Neural progenitor cell (in vitro differentiated cells): Measurements from ENCODE around the gene OR1L1. TPM values are rescaled to one million over a fixed set of nuclear protein-coding genes. Genes with fewer than 3 reads are reported as not detected.

Experiments used
- DNase-seq: peaks from one replicate; pipeline ENCODE4 v3.0.0-alpha.2; 2016; ENCODE audit warnings: low spot score
- H2AFZ ChIP-seq: fragments of 200-600 bp; sonication (generic); replicated peaks from 2 replicates; pipeline ENCODE4 v1.6.1; 2016; ENCODE audit warnings: antibody characterized with exemption
- H3F3A ChIP-seq: fragments of 200-600 bp; sonication (generic); 2 replicates; pipeline ENCODE4 v1.6.1; 2016; ENCODE audit warnings: antibody characterized with exemption, low read depth
- H3K27ac ChIP-seq: fragments of 200-600 bp; sonication (generic); 2 replicates; pipeline ENCODE4 v1.5.1; 2016; ENCODE audit warnings: mild to moderate bottlenecking
- H3K27me3 ChIP-seq: fragments of 200-600 bp; sonication (generic); 2 replicates; pipeline ENCODE4 v1.6.1; 2016; ENCODE audit warnings: mild to moderate bottlenecking, moderate library complexity
- H3K36me3 ChIP-seq: fragments of 200-600 bp; sonication (generic); 2 replicates; pipeline ENCODE4 v1.5.1; 2016
- H3K4me1 ChIP-seq: fragments of 200-600 bp; sonication (generic); 2 replicates; pipeline ENCODE4 v1.6.1; 2016; ENCODE audit warnings: mixed run types
- H3K4me2 ChIP-seq: fragments of 200-600 bp; sonication (generic); 2 replicates; pipeline ENCODE4 v1.6.1; 2016
- H3K4me3 ChIP-seq: fragments of 200-600 bp; sonication (generic); 2 replicates; pipeline ENCODE4 v1.5.1; 2016
- H3K79me2 ChIP-seq: fragments of 200-600 bp; sonication (generic); 2 replicates; pipeline ENCODE4 v1.6.1; 2016; ENCODE audit warnings: low read depth
- H3K9ac ChIP-seq: fragments of 200-600 bp; sonication (generic); 2 replicates; pipeline ENCODE4 v1.6.1; 2016
- H3K9me3 ChIP-seq: fragments of 200-600 bp; sonication (generic); 2 replicates; pipeline ENCODE4 v1.5.1; 2016; ENCODE audit warnings: low read depth
- H4K20me1 ChIP-seq: fragments of 200-600 bp; sonication (generic); 2 replicates; pipeline ENCODE4 v1.6.1; 2016; ENCODE audit warnings: low read depth
- H3K27ac Mint-ChIP-seq: 3 replicates; pipeline ENCODE4 v1.8.0; 2021; ENCODE audit warnings: mixed read lengths
- H3K27me3 Mint-ChIP-seq: 2 replicates; pipeline ENCODE4 v1.8.0; 2022; ENCODE audit warnings: low read depth, mild to moderate bottlenecking, inconsistent platforms, moderate library complexity, mixed read lengths; ENCODE audit not compliant: insufficient read depth
- H3K36me3 Mint-ChIP-seq: 3 replicates; pipeline ENCODE4 v1.8.0; 2021; ENCODE audit warnings: mixed read lengths
- H3K4me1 Mint-ChIP-seq: 3 replicates; pipeline ENCODE4 v1.8.0; 2021; ENCODE audit warnings: mixed read lengths
- H3K4me3 Mint-ChIP-seq: 3 replicates; pipeline ENCODE4 v1.8.0; 2021; ENCODE audit warnings: mild to moderate bottlenecking, moderate library complexity, mixed read lengths
- H3K9me3 Mint-ChIP-seq: 3 replicates; pipeline ENCODE4 v1.8.0; 2020; ENCODE audit warnings: mixed read lengths
- EZH2 ChIP-seq: fragments of 200-600 bp; sonication (generic); IDR thresholded peaks from 2 replicates; pipeline ENCODE4 v1.6.1; 2017; ENCODE audit warnings: antibody characterized with exemption, mild to moderate bottlenecking, moderate library complexity
- EZH2phosphoT487 ChIP-seq: fragments of 200-600 bp; sonication (generic); IDR thresholded peaks from 2 replicates; pipeline ENCODE4 v1.6.1; 2017; ENCODE audit warnings: antibody characterized with exemption
- total RNA-seq: library from RNA; depleted of rRNA; stranded (reverse); fragments of >200 nt; gene quantifications from 2 replicates; pipeline ENCODE4 v1.2.3, GENCODE V29; 2015; ENCODE audit warnings: low replicate concordance
- TF ChIP-seq, protein P1 (sequence below): fragments of 200-600 bp; sonication (generic); IDR thresholded peaks from 2 replicates; pipeline ENCODE4 v1.5.1; 2017; ENCODE audit warnings: antibody characterized with exemption, mild to moderate bottlenecking

The OR1L1 gene
- total RNA-seq, 1 donor from 2014 or later: not detected

DNA sequence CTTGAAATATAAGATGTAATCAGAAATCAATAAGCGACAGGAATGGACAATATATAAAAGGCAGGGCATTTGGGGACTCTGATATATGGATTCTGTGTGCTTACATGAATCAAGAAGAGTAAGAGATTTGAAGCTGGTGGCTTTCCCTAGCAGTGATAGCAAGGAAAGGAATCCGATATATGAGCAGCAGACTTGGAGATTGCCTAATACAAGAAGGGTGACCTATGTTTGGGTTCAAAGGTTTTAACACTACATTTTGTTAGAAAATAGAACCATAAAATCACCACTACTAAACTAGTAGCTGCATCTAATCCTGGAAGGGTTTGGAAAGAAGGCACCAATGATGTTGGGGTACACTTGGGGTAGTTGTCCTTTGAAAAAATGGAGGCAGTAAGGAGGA is 11.0 kb downstream of the OR1L1 start:
- Mint-ChIP-seq H3K4me1 (no peaks in the 10 kb centered on the region), H3K27me3 (peaks cover 10% of the 10 kb centered on the region), H3K4me3 (no peak overlapping the region), H3K36me3 (no peaks in the 10 kb centered on the region), H3K9me3 (peaks cover 2% of the 10 kb centered on the region), H3K27ac (no peak overlapping the region)
- H3K9ac ChIP-seq: no peak overlapping the region
- H3K27ac ChIP-seq: no peak overlapping the region
- H3K79me2 ChIP-seq: no peaks in the 10 kb centered on the region
- no peaks in the 10 kb centered on the region for H3K27me3 ChIP-seq
- TF ChIP-seq, protein P1, sequence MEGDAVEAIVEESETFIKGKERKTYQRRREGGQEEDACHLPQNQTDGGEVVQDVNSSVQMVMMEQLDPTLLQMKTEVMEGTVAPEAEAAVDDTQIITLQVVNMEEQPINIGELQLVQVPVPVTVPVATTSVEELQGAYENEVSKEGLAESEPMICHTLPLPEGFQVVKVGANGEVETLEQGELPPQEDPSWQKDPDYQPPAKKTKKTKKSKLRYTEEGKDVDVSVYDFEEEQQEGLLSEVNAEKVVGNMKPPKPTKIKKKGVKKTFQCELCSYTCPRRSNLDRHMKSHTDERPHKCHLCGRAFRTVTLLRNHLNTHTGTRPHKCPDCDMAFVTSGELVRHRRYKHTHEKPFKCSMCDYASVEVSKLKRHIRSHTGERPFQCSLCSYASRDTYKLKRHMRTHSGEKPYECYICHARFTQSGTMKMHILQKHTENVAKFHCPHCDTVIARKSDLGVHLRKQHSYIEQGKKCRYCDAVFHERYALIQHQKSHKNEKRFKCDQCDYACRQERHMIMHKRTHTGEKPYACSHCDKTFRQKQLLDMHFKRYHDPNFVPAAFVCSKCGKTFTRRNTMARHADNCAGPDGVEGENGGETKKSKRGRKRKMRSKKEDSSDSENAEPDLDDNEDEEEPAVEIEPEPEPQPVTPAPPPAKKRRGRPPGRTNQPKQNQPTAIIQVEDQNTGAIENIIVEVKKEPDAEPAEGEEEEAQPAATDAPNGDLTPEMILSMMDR: no peak
- TF ChIP-seq EZH2phosphoT487: no peak
- TF ChIP-seq EZH2: no peak
- no peaks in the 10 kb centered on the region for H3K36me3 ChIP-seq
- H3K9me3 ChIP-seq: peaks cover 2% of the 10 kb centered on the region
- H3K4me1 ChIP-seq: no peaks in the 10 kb centered on the region
- no peak overlapping the region for H3K4me3 ChIP-seq
- no peaks in the 10 kb centered on the region for H4K20me1 ChIP-seq
- H3F3A ChIP-seq: no peaks in the 10 kb centered on the region
- DNase-seq: no peak
- H3K4me2 ChIP-seq: no peak overlapping the region
- no peak overlapping the region for H2AFZ ChIP-seq

DNA sequence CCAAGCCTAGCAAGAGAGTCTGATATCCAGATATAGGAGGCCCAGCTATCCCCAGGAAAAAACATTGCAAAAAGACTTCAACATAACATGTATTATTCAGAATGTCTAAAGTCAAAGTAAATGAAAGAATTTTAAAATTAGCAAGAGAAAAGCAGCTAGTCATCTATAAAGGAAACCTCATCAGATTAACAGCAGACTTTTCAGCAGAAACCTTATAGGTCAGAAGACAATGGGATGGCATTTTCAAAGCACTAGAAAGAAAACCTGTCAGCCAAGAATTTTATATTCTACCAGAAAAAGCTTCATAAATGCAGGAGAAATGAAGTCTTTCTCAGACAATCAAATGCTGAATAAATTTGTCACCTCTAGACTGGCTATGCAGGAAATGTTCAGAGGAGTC is 23.3 kb downstream of the OR1L1 start:
- Histone ChIP-seq H3K9me3 (peaks cover 19% of the 10 kb centered on the region), H3K4me1 (no peaks in the 10 kb centered on the region), H3K4me2 (no peak overlapping the region), H3K9ac (no peak overlapping the region), H2AFZ (no peak overlapping the region), H3K27me3 (no peaks in the 10 kb centered on the region), H3K4me3 (no peak overlapping the region), H3K36me3 (no peaks in the 10 kb centered on the region), H3K79me2 (no peaks in the 10 kb centered on the region), H4K20me1 (no peaks in the 10 kb centered on the region), H3K27ac (no peak overlapping the region), H3F3A (no peaks in the 10 kb centered on the region)
- DNase-seq: no peak
- TF ChIP-seq EZH2 (no peak), EZH2phosphoT487 (no peak)
- TF ChIP-seq, protein P1: no peak
- Mint-ChIP-seq H3K4me3 (no peak overlapping the region), H3K36me3 (no peaks in the 10 kb centered on the region), H3K4me1 (no peaks in the 10 kb centered on the region), H3K27me3 (peaks cover 3% of the 10 kb centered on the region), H3K27ac (no peak overlapping the region), H3K9me3 (peaks cover 9% of the 10 kb centered on the region)

DNA sequence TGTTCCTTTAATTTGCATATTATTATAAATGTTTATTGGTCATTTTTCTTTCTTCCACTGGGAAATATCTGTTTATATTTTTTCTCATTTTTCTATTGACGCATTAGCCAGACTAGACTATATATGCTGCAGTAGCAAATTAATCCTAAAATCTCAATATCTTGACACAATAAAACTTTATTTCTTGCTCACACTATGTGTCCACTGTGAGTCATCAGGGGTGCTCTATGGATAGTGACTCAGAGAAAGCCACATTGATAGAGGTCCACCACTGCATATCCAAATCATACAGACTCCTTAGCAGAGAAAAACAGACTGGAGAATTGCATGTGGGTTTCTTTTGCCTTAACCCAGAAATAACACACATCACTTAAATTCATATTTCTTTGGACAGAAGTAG is 34.2 kb downstream of the OR1L1 start:
- Histone ChIP-seq H3F3A (no peaks in the 10 kb centered on the region), H3K27ac (no peak overlapping the region), H3K9me3 (peaks cover 7% of the 10 kb centered on the region), H3K36me3 (no peaks in the 10 kb centered on the region), H3K4me3 (no peak overlapping the region), H3K27me3 (no peaks in the 10 kb centered on the region), H2AFZ (no peak overlapping the region), H3K4me1 (no peaks in the 10 kb centered on the region), H3K4me2 (no peak overlapping the region), H4K20me1 (no peaks in the 10 kb centered on the region), H3K9ac (no peak overlapping the region), H3K79me2 (no peaks in the 10 kb centered on the region)
- Mint-ChIP-seq H3K9me3 (no peaks in the 10 kb centered on the region), H3K4me1 (no peaks in the 10 kb centered on the region), H3K27ac (no peak overlapping the region), H3K36me3 (no peaks in the 10 kb centered on the region), H3K4me3 (no peak overlapping the region), H3K27me3 (peaks cover 2% of the 10 kb centered on the region)
- TF ChIP-seq EZH2phosphoT487: no peak
- no peak for TF ChIP-seq EZH2
- TF ChIP-seq, protein P1: no peak
- no peak for DNase-seq

Other genes starting within 250 kb of the OR1L1 start
- gene OR1J1, start 183.8 kb upstream of the OR1L1 start, total RNA-seq: not detected in 2 replicates
- not detected in 2 replicates for gene OR1J2, start 150.9 kb upstream of the OR1L1 start, total RNA-seq
- not detected in 2 replicates for gene OR1J4, start 142.6 kb upstream of the OR1L1 start, total RNA-seq
- gene OR1N1, start 134.4 kb upstream of the OR1L1 start, total RNA-seq: not detected in 2 replicates
- gene OR1N2, start 108.6 kb upstream of the OR1L1 start, total RNA-seq: not detected in 2 replicates
- gene OR1L8, start 78.3 kb upstream of the OR1L1 start, total RNA-seq: not detected in 2 replicates
- gene OR1Q1, start 47.0 kb upstream of the OR1L1 start, total RNA-seq: not detected in 2 replicates
- gene OR1B1, start 4.1 kb upstream of the OR1L1 start, total RNA-seq: not detected in 2 replicates
- gene OR1L3, start 13.4 kb downstream of the OR1L1 start, total RNA-seq: not detected in 2 replicates
- gene OR1L4, start 62.3 kb downstream of the OR1L1 start, total RNA-seq: not detected in 2 replicates
- gene OR1L6, start 80.6 kb downstream of the OR1L1 start, total RNA-seq: not detected in 2 replicates
- not detected in 2 replicates for gene OR5C1, start 127.2 kb downstream of the OR1L1 start, total RNA-seq
- not detected in 2 replicates for gene OR1K1, start 138.4 kb downstream of the OR1L1 start, total RNA-seq
- 43.4 and 55.2 TPM in 2 replicates for gene PDCL, start 166.9 kb downstream of the OR1L1 start, total RNA-seq
- gene RC3H2, start 243.6 kb downstream of the OR1L1 start, total RNA-seq: 49.9 and 56.7 TPM in 2 replicates